ENCODE results near the gene KRTAP4-8.
"Not testable (repeated sequence)": the region's sequence is repeated elsewhere in the genome, so short reads cannot be mapped to it uniquely, and the experiment has no call there.

Gene KRTAP4-8

GRCh38 chr17:41108728-41109386, 10.9 kb upstream of the KRTAP4-8 start:
- DNase-seq (ENCODE audit: low read depth in 3 of 3) = not testable (repeated sequence)

GRCh38 chr17:41107941-41108450, 10.1 kb upstream of the KRTAP4-8 start:
- no peak for DNase-seq (ENCODE audit: low read depth in 3 of 3)

- DNase-seq (ENCODE audit: low read depth in 3 of 3) = not testable (repeated sequence)
Observed at GRCh38 chr17:41105347-41105746, 7.4 kb upstream of the KRTAP4-8 start, which contains the start of gene KRTAP4-9. KRTAP4-9 (plus strand) TSS chr17:41105389; CDS start chr17:41105389, 0 bp downstream.

GRCh38 chr17:41104386-41105038, 6.6 kb upstream of the KRTAP4-8 start:
- not testable (repeated sequence) for DNase-seq (ENCODE audit: low read depth in 3 of 3)

GRCh38 chr17:41103896-41104295, 6.0 kb upstream of the KRTAP4-8 start:
- DNase-seq (ENCODE audit: low read depth in 3 of 3) = no peak

GRCh38 chr17:41101586-41102259, 3.8 kb upstream of the KRTAP4-8 start, which contains the start of gene KRTAP4-16:
KRTAP4-16 (minus strand) TSS chr17:41102209; CDS start chr17:41102209, 0 bp downstream.
- no peak for DNase-seq (ENCODE audit: low read depth in 3 of 3)

GRCh38 chr17:41099682-41100480, 1.9 kb upstream of the KRTAP4-8 start:
- DNase-seq (ENCODE audit: low read depth in 3 of 3) = not testable (repeated sequence)

GRCh38 chr17:41098481-41098880, 539 bp upstream of the KRTAP4-8 start:
- DNase-seq (ENCODE audit: low read depth in 3 of 3) = no peak

GRCh38 chr17:41096055-41096454, 1.9 kb downstream of the KRTAP4-8 start:
- DNase-seq (ENCODE audit: low read depth in 3 of 3) = no peak

- not testable (repeated sequence) for DNase-seq (ENCODE audit: low read depth in 3 of 3)
Observed at GRCh38 chr17:41088760-41089352, 9.1 kb downstream of the KRTAP4-8 start.

GRCh38 chr17:41084100-41084856, 13.7 kb downstream of the KRTAP4-8 start, which contains the start of gene KRTAP4-7:
KRTAP4-7 (plus strand) TSS chr17:41084150; CDS start chr17:41084207, 57 bp downstream.
- DNase-seq (ENCODE audit: low read depth in 3 of 3) = not testable (repeated sequence)

GRCh38 chr17:41083427-41083826, 14.5 kb downstream of the KRTAP4-8 start:
- not testable (repeated sequence) for DNase-seq (ENCODE audit: low read depth in 3 of 3)

- no peak for DNase-seq (ENCODE audit: low read depth in 3 of 3)
Observed at GRCh38 chr17:41082626-41083025, 15.3 kb downstream of the KRTAP4-8 start.

- DNase-seq (ENCODE audit: low read depth in 3 of 3) = no peak
Observed at GRCh38 chr17:41076788-41077187, 21.2 kb downstream of the KRTAP4-8 start.

- no peak for DNase-seq (ENCODE audit: low read depth in 3 of 3)
Observed at GRCh38 chr17:41073676-41074075, 24.3 kb downstream of the KRTAP4-8 start.

GRCh38 chr17:41071606-41072360, 26.2 kb downstream of the KRTAP4-8 start:
- no peak for DNase-seq (ENCODE audit: low read depth in 3 of 3)

GRCh38 chr17:41069031-41069430, 28.9 kb downstream of the KRTAP4-8 start:
- no peak for DNase-seq (ENCODE audit: low read depth in 3 of 3)

- DNase-seq (ENCODE audit: low read depth in 3 of 3) = no peak
Observed at GRCh38 chr17:41067281-41067680, 30.7 kb downstream of the KRTAP4-8 start.

- no peak for DNase-seq (ENCODE audit: low read depth in 3 of 3)
Observed at GRCh38 chr17:41065829-41066624, 31.9 kb downstream of the KRTAP4-8 start, which contains the start of gene KRTAP2-4. KRTAP2-4 (minus strand) TSS chr17:41065879; CDS start chr17:41065845, 34 bp downstream.
